ENCODE results near the gene SNW1.
"Not testable (repeated sequence)": the region's sequence is repeated elsewhere in the genome, so short reads cannot be mapped to it uniquely, and the experiment has no call there.

SNW1 gene

DNA sequence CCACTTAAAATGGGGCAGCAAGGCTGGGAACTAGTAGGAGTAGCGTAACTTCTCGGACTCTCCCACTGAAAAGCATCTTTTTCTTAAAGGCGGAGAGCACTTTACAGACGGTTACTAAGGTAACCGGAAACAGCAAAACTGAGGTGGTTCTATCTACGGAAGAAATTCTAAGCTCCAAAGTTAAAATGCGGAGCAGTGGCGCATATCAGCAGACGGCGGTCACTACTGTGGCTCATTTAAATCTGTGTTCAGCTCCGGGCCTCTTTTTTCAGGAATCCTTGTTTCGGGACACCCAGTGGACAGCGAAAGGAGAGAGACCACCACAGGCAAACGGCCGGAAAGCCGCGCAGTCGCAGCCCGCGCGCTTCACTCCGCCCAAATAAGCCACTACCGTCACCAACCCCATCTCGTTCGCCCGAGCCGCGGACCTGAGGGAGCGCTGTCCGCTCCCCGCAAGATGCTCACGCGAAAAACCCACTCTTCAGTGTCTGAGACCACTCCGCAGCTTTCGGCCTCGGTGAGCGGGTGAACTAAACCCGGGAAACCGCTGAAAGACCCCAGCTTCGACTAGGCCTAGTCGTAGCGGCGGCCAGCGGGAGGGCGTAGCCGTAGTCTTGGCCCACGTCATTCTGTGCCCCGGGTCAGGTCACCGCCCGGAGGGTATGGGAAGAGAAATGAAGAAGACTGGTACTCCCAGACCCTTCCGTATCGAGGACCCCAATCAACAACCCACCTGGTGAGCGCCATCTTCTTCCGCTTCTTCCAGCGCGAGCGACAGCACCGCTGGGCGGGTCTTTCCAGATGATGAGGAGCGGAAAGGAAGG is at the start of gene SNW1:
Gene SNW1, minus strand, starts transcription at position 776 of the 824 bp plus-strand sequence. Its CDS starts 29 bp downstream, at position 747.
- DNase-seq (ENCODE audit: low spot score), result peak; percentile 97

DNA sequence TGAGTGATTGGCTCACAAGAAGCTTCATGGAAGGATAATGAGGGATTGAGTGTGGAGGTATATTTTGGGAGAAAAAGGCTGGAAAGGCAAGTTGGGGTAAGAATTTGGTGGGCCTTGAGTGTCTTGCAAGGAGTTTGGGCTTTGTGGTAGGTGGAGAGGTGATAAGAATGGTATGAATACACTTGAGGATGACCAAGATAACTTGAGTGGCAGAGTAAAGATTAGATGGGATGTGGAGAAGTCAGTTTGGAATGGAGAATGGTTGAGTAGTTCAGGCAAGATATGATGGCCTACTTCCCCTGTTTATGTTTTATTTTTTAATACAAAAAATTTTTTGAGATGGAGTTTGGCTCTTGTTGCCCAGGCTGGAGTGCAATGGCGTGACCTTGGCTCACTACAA is 48.1 kb upstream of the SNW1 start:
- no peak for DNase-seq (ENCODE audit: low spot score)

DNA sequence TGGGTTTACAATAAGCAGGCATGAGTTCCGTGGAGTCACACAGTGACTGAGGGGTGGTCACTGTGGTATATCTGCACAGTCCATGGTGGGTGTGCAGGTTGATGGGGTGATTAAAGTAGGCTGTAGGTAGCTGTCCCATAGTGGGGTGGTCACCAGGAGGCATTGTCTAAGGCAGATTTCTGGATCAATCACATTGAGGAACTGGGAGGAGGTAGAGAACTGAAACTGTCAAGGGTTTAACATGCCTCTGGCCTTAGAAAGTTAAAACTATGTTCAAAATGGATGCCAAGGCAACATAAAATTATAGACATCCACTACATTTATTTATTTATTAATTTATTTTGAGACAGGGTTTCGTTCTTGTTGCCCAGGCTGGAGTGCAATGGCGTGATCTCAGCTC is 47.3 kb upstream of the SNW1 start:
- no peak for DNase-seq (ENCODE audit: low spot score)

DNA sequence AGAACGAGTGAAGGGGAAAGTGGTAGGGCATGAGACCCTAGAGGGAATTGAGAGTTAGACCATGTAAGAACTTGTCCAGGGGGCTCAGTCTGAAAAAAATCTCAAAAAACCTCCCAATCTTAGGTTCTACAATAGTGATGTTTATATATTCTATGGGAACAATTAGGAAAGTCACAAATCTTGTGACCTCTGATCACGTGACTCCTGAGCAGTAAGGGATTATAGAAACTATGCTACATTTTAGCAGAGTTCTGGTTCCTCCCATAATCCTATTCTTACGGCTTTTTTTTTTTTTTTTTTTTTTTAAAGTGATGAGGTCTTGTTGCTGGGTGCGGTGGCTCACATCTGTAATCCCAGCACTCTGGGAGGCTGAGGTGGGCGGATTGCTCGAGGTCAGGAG is 44.8 kb upstream of the SNW1 start:
- no peak for DNase-seq (ENCODE audit: low spot score)

DNA sequence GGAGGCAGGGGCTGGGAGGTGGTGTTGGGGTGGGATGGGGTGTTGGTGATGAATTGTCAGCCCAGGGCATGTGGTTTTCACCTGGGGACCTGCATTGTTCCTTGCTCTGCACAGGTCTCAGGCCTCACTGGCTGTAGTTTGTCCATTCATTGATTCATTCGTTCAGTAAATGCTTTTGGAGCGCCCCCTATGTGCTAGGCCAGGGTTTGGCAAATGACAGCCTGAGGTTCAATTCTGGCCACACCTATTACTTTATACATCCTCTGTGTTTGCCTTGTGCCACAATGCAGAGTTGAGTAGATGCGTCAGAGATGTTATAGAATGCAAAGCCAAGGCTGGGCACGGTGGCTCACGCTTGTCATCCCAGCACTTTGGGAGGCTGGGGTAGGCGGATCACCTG is 43.6 kb upstream of the SNW1 start:
- no peak for DNase-seq (ENCODE audit: low spot score)

DNA sequence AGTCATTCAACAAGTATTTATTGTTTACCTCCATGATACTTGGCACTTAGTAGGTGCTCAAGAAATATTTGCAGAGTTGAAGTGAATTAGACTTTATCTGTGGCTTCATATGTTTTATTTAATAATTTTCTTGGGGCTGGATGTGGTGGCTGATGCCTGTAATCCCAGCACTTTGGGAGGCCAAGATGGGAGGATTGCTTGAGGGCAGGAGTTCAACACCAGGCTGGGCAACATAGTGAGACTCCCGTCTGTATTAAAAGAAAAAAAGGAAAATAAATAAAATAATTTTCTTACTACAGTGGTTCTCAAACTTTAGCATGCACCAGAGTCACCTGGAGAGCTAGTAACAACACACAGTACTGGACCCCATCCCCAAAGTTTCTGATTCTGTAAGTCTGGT is 39.9 kb upstream of the SNW1 start:
- no peak for DNase-seq (ENCODE audit: low spot score)

DNA sequence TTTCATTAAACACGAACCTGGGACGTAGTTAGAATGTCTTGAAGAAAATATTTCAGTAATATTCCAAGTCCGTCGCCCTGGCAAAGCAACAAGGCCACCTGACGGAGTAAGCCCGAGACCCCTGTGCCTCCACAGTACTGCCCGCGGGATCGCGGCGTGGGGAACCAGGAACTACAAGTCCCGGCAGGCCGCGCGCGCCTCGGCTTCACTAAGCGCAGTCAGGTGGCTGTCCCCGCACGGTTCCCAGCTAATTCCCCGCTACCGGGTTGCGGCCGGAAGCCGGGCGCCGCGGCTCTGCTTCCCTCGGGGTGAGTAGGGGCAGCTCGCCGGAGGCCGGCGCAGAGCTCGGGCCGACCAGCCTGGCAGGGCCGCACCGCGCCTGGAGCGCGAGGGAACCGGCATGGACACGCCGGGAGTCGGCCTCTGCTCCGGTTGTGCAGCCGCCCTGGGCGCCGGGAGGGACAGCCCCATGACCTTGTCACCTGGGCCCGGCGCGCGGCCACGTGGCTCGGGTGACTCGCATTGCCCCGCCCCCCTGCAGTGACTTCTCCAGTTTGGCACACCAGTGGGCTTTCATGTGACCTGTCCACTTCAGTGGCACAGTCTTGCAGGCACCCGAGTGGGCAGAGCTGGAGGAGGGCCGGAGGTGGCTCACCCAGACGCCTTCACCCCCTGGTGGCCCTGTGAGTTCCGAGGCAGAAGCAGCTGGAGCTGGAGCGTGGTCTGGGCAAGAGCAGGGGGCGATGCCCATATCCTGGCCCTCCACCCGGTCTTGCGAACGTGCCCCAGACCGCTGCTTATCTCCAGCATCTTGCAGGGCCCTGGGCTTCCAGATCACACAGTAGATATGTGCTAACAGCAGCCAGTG is 39.1 kb upstream of the SNW1 start, which contains the start of gene ADCK1:
Gene ADCK1, plus strand, starts transcription at position 247 of the 868 bp plus-strand sequence. CDS start 18,870 bp downstream, outside the sequence.
- DNase-seq (ENCODE audit: low spot score), result peak; percentile 94

DNA sequence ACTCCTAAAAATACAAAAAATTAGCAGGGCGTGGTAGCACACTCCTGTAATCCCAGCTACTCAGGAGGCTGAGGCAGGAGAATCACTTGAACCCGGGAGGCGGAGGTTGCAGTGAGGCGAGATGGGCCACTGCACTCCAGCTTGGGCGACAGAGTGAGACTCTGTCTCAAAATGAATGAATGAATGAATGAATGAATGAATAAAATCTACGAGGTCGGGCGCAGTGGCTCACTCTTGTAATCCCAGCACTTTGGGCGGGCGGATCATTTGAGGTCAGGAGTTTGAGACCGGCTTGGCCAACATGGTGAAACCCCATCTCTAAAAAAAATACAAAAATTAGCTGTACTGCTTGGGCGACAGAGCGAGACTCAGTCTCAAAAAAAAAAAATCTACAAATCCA is 38.5 kb upstream of the SNW1 start:
- not testable (repeated sequence) for DNase-seq (ENCODE audit: low spot score)

DNA sequence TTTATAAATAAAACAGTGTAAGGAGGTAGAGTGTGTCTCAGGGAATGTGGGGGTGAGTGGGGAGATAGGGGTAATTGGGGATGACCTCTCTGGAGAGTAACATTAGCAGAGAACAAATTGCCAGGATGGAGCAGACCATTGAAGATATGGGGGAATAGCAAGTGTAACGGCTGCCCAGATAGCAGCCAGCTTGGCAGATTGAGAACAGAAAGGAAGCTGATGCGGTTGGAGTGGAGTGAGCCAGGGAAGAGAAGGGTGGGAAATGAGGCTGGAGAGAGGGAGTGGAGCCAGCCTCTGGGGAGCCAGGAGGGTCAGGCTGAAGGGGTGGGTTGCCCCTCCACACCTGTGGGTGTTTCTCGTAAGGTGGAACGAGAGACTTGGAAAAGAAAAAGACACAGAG is 33.4 kb upstream of the SNW1 start:
- DNase-seq (ENCODE audit: low spot score), result no peak

DNA sequence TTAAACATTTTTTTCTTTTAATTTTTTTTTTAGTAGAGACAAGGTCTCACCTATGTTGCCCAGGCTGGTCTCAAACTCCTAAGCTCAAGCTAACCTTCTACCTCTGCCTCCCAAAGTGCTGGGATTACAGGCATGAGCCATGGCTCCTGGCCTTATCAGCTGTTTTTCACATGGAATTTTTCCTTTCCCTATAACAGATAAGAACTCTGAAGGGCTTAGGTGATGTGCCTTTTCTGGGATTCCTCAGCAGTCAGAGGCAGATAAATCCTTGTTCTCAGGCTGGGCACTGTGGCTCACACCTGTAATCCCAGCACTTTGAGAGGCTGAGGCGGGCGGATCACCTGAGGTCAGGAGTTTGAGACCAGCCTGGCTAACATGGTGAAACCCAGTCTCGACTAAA is 32.3 kb upstream of the SNW1 start:
- DNase-seq (ENCODE audit: low spot score), result not testable (repeated sequence)

DNA sequence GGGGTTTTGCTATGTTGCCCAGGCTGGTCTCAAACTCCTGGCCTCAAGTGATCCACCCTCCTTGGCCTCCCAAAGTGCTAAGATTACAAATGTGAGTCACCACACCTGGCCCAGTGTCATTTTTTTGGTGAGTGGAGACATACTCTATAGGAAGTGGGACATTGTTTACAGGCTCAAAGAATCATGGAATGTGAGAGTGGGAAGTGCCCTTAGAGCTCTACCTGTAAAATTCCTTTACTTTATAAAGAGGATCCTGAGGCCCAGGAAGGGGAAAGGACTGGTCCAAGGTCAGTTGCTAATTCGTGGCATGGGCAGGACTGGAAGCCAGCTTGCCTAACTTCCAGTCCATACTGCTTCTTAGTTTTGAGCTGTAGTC is 30.3 kb upstream of the SNW1 start:
- DNase-seq (ENCODE audit: low spot score), result no peak

DNA sequence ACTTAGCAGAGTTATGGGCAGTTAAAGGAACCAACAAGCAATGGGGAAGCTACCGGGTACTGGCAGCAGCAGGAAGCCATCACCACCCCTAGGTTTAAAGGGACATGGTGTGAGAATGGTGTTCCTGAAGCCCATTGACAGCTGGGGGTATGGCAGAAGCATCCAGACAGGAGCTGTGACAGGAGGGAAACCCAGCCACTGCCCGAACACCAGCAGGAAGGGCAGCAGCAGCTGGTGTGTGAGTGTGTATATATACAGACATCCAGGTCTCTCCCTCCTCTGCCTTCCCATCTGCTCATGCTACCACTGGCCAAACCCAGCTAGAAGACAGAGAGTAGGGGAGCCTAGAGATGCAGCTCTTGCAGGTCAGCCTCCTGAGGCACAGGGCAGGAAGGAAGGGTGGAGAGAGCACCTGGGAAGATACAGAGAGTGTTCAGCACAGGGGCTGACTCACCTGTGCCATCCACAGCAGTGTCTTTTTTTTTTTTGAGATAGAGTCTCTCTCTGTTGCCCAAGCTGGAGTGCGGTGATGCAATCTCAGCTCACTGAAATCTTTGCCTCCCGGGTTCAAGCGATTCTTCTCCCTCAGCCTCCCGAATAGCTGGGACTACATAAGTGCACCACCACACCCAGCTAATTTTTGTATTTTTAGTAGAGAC is 29.7 kb upstream of the SNW1 start:
- no peak for DNase-seq (ENCODE audit: low spot score)

DNA sequence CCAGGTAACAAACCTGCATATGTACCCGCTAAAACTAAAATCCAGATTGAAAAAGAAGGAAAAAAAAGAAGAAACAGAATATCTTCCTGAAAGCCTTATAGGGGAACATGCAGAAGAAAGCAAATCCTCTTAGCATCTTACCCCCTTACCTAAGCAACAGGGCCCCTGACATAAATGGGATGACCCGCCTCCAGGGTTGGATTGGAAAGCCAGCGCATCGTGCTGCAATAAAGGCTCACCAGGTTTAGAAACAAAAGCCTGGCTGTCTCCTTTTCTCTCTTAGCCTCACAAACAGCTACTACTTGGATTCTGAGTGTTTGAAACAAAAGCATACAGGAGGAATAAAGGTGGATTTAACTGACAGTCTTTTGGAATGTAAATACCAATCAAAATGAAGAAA is 25.2 kb upstream of the SNW1 start:
- no peak for DNase-seq (ENCODE audit: low spot score)

DNA sequence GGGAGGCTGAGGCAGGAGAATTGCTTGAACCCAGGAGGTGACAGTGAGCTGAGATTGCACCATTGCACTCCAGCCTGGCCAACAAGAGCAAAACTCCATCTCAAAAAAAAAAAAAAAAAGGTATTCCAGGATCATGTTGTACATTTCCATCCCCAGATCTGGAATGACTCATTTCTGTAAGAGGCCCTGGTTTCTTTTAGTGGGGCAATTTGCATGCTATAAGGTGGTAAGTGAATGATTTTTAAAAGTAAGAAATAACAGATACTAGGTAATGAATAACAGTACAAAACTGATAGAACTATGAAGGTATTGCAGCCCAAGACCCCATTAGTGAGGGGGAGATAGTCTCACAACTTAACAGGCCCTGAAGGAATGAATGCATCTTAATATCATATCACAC is 21.2 kb upstream of the SNW1 start:
- no peak for DNase-seq (ENCODE audit: low spot score)

DNA sequence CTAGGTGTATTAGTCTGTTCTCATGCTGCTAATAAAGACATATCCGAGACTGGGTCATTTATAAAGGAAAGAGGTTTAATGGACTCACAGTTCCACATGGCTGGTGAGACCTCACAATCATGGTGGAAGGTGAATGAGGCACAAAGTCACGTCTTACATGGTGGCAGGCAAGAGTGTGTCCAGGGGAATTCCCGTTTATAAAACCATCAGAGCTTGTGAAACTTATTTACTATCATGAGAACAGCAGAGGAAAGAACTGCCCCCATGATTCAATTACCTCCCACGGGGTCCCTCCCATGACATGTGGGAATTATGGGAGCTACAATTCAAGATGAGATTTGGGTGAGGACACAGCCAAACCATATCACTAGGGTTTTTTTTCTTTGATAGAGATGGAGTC is 13.0 kb upstream of the SNW1 start:
- not testable (repeated sequence) for DNase-seq (ENCODE audit: low spot score)

DNA sequence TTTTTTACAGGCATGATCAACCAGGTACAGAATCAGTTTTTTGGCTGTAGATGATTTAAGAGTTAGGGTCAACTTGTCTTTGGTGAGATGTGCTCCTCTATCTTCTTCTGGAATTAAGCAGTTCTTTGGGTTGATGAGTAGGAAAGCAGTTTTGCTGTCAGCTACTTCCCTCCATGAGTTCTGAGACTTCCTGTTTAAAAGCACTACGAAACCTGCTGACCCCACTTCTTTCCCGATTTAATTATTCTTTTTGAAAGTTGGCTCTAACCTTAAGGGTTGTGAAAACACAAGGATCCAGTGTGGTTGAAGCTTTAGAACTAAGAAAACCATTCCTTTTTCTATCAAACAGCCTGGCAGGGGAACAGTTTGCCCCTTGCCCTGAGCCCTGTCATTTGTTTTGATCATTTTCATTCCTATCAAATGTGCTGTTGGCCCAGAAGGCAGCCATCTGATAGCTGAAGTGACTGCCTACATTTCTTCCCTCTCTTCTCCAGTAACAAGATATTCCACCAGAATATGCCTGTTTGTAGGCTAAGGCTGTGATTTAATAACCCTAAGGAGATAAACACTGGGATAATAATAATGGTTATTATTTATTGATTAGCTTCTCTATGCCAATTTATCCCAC is 7.6 kb upstream of the SNW1 start:
- not testable (repeated sequence) for DNase-seq (ENCODE audit: low spot score)

DNA sequence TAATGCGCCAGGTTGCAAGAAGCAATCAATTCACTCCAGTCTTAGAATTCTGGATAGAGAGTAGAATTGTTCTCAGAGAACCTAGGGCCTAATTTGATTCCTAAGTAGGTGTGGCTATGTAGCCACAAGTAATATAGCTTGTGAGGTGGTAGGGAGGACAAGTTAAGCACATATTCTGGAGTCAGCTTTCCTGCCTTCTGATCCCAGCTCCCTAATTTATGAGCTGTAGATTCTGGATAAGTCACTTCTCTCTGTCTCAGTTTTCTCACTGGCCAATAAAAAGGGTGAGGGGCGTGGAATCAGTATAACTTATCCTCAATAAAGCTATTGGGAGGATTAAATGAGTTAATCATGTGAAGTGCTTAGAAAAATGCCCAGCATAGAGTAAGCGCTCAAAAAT is 3.0 kb upstream of the SNW1 start:
- DNase-seq (ENCODE audit: low spot score), result no peak

DNA sequence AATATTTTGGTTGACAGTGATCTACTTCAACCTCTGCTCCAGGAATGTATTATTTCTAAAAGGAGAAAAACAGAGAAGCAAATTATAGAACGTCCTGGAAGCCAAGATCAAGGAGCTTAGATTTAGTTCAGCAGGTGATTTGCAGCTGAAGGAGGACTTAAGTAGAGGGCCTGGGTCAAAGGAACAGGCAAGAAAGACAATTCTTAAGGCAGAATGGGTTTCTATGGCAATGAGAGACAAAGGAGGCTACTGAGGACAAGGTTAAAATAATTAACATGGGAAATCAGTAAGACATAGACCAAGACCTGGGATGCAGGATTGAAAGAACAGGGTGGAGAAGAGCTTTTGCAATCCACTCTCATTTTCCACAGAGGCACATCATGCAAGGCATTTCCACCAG is 2.4 kb upstream of the SNW1 start:
- no peak for DNase-seq (ENCODE audit: low spot score)

DNA sequence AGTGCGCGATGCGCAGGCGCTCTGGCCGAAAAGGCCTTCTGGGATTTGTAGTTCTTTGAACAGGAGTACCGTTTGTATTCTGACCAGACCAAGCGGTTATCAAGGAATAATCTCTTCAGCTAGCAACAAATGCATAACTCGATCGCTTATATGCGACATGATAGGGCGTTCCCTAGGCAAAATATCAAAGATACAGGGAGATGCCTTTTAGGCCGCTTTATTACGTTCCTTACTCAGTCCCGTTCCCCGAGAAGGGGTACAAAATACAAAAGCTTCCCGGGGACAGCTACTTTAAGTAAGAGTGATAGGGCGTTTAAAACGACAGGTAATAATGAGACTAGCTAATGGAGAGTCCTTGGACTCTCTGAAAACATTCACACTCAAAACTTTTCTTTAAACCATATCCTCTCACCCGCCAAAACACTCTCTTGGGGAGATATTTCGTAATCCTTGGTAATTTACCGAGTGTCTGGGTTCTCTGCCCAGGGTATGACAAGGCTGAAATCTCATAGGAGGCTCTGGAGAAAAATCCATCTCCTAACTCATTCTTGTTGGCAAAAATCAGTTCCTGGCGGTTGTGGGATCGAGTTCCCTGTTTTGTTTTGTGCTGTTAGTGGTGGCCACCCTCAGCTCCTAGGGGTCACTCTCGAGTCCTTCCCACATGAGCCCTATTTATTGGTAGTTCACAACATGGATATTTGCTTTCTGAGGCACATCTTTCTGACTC is 412 bp upstream of the SNW1 start:
- peak; percentile 66 for DNase-seq (ENCODE audit: low spot score)

DNA sequence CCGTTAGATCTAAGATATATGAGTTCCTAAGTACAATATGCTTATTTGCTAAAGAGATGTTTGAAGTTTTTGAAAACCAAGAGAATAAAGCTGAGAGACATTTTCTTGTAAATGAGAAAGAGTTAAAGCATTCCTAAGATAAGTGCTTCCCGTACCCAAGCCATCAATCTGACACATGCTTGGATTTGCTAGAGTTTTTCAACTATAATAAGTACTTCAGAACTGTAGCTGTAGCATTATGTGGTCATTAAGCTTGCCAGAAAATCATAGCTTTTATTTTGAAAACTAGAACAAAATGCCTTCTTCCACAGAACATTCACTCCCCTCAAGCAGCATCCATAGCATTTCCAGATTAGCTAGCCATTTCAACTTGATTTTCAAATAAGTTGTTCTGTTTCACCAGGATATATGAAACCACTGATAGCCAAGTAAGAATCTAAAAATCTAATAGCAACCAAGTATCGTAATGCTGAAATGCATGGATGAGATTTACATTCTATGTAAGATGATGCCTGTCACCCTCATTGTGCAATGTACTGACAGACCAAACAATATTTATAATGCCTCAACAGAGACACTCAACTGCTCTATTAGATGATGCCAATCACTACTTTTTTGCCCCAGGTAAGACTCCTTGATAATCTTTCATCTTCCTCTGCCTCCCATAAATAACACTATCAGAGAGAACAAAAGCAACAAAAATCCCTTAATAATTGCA is 8.0 kb downstream of the SNW1 start:
- no peak for DNase-seq (ENCODE audit: low spot score)

DNA sequence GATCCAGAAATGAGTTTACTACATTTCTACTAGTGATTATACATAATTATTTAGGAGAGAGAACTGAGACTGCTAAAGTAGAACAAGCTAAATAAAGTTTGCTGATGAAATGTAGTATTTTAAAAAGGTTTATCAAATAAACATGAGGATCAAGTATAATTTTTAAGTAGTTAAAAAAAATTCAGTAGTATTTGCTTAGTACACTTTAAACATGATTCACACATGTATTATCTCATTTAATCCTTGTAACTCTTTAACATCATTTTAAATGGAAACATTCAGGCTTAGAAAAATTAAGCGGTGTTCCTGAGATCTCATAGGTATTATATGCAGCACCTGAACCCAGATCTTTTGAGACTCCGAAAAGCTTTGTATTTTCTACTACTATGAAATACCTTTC is 8.7 kb downstream of the SNW1 start:
- no peak for DNase-seq (ENCODE audit: low spot score)

Data from Ammon's horn (tissue), 1 donor.